Stimulated activated CD4-positive, alpha-beta T cell treated with anti-CD3 and anti-CD28 coated beads, TNF-alpha, amount 100 ng/mL, for 4 hours (primary cell): Measurements from ENCODE around the gene ZG16B.

Source experiments
- DNase-seq, 3 experiments: peaks; one replicate each; pipeline ENCODE4 v3.0.0-alpha.2; 2020; ENCODE audit warnings: low read depth in 3 of 3

The ZG16B gene

DNA sequence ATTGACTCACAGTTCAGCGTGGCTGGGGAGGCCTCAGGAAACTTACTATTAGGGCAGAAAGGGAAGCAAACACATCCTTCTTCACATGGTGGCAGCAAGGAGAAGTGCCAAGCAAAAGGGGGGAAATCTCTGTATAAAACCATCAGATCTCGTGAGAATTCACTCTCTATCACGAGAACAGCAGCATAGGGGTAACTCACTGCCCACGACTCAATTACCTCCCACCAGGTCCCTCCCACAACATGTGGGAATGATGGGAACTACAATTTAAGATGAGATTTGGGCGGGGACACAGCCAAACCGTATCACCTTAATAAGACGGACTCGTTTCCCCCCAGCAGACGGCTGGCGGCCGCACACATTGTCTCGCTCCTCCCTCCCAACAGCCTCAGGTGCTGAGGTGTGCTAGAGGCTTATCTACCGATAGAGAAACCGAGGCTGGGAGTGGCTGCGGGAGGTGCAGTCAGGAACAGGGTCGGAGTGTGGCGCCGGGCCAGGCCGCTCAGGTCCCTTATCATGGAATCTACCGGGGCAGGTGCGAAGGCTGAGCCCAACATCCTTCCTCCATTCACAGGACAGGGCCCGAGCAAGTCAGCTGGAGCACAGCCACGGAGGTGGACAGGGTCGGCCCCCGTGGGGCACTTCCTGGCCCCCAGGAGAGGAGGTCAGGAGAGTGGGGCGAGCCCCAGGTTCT lies 4.9 kb upstream of the ZG16B start:
- no peak for DNase-seq

DNA sequence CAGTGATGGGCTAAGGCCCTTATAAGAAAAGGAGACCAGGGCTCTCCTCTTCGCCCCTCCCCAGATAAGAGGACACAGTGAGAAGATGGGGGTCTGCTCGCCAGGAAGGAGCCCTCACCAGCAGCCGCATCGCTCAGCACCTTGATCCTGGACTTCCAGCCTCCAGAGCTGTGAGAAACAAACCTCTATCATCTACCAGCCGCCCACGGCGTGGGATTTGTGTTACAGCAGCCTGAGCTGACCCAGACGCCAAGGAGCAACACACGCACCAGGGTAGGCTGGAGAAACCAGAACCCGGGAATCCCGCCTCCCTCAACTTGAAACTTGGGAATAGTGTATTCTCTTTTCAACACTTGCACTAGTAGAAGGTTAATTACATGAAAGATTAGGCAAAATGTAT lies 4.2 kb upstream of the ZG16B start:
- no peak for DNase-seq

DNA sequence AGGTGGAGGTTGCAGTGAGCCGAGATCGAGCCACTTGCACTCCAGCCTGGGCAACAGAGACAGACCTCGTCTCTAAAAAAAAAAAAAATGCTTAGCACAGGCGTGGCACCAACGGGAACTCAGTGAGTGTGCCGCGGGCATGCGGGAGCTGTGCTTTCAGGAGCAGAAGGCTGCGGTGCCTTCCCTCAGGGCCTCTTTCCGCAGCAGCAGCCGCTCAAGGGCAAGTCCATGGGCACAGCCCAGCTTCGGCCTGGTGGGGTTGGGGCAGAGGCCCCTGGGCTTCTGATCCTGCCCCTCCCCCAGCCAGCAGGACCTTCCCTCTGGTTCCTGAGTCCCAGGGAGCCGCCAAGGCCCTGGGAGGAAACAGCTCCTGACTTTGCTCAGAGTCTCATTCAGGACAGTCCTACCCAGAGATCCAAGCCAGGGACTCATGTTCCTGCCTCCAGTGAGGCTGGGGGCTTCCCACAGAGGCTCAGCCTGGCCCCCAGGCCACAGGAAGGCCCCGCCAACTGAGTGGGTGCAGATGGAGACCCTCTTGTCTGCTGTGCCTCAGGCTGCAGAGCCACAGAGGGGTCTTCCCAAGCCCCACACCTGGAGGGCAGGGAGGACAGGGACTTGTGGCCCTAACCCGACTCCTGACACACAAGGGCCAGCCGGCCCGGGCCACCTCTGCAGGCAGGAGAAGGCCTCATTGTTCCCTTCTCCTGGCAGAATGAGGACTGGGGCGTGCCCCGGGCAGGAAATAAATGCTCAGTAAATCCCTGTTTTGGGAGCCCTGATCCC lies 3.3 kb upstream of the ZG16B start:
- no peak for DNase-seq

DNA sequence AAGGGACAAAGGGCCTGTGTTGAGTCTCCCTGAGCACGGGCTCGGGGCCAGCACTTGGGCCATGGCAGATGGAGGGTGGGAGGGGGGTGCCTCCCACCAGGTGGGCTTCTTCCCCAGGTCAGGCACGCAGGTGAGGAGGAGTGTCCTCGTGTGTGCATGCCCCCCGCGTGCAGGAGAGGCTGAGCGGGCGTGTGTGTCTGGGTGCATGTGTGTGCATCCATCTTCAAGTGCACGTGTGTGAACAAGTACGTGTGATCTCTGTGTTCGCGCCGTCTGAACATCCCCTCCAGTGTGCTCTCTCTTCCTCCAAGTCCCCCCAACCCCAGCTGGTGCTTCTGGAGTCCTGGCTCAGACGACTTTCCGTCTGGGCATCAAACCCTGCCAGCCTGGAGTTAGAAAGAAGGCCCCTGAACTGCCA lies 2.7 kb upstream of the ZG16B start:
- DNase-seq: no peak

DNA sequence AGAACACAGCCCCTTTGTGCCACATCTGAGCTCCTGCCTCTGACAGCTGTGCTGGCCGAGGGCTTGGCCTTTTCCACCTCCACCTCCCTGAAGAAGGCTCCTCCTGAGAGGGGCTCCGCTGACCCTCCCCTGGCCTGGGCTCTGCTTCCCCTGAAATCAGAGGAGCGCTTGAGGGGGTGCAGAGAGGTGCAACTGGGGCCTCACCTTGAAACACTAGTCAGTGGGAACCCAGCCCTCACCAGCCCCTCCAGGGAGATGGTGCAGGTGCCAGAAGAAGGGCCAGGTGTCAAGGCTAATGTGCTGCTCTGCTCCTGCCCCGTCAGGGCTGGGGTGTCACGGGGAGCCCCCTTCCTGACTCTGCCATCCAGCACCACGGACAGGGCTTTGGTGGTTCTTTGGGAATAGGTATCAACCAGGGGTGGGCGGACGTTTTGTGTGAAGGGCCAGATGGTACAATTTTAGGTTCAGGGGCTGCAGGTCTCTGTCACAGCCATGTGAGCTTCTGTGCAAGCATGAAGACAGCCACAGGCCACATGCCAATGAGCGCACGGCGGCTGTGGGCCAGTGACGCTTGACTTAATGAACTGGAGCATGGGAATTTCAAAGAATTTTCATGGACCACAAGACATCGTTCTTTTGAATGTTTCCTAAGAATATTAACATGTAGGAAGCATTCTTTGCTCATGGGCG lies 2.1 kb upstream of the ZG16B start:
- DNase-seq: no peak

DNA sequence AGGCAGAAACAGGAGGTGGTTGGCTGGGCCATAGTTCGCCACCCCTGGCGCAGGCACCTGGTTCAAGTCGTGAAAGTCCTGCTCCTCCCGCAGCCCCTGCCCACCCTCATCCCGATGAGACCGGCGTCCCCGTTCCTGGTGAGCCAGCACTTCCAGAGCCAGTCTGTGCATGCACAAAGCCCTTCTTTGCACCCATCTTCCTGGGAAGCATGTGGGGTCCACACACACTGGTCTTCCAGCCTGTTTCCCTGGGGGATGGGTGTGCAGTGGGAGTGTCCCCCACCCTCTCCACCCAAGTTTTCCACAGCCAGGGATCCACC lies 1.6 kb upstream of the ZG16B start:
- no peak for DNase-seq

DNA sequence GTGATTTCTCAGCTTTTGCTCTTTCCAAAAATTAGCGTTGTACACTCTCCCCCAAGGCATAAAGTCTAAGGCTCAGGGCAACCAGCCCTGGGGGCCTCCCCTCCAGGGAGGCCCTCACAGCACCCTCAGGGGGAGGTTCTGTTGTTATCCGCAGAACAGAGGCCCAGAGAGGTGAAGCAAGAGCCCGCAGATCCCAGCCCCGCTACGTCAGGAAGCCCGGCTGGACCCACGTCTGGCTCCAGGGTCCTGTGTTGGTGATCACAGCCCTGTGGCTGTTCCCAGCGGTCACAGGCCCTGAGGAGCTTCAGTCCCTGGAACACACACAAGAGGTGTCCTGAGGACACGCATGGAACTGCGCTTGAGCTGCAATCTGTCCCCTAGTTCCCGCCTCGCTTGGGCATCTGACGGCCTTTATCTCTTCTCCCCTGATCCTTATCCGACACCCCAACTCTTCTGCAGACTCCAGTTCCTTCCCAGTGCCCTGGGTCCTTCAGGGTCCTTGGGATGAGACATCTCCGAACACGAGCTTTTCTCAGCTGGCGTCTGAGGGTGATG lies 1.1 kb upstream of the ZG16B start:
- DNase-seq: no peak

DNA sequence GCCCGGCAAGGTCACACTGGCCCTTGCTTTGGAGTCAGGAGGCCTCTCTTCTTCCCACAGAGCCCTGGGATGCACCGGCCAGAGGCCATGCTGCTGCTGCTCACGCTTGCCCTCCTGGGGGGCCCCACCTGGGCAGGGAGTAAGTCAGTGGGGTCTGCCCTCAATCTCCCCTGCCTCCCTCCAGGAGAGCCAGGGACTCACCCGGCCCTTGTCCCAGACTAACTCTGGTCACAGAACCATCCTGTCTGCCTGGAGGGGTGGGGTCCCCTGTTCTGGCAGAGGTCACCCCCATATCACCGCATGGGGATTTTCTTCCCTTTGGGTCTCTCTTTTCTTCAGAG lies 222 bp downstream of the ZG16B start:
- DNase-seq: no peak

DNA sequence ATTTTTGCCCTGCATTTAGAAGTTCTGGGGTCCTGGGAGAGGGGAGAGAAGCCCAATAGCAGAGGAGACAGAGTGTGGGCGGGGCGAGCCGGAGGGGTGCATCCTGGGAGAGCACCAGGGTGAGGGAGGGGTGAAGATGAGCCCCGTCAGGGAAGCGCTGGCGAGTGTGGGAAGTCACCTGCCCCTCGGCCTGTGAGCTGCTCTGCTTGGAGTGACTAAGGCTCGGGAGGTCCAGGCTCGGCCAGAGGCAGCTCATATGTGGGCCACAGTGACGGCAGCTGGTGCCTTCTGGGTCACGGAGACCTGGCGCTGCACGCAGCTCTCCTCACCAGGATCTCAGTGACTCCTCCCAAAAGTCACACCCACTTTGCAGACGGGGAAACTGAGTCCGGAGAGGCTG lies 1.1 kb downstream of the ZG16B start:
- DNase-seq: no peak

DNA sequence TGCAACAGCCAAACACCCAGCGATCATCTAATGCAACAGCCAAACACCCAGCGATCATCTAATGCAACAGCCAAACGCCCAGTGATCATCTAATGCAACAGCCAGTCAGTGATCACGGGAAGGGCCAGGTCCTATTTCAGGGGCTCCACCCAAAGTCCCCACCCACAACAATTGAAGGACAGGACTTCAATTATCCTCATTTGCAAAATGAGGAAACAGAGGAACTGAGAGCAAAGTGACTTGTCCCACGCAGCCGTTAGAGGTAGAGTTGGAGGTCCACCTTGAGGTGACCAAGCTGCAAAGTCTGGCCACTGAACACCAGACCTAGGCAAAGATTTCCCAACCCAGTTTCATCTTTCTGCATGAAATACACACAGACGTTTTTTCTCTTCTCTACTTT lies 3.7 kb downstream of the ZG16B start:
- DNase-seq: no peak

DNA sequence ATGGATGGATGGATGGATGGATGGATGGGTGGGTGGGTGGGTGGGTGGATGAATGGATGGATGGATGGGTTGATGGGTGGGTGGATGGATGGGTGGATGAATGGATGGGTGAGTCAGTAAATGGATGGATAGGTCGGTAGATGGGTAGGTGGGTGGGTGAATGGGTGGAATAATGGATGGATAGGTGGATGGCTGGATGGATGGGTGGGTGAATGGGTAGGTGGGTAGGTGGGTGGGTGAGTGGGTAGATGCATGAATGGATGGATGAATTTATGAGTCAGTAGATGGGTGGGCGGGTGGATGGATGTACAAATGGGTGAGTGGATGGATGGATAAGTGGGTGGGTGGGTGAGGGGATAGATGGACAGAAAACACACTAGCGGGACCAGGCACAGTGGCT lies 4.9 kb downstream of the ZG16B start:
- no peak for DNase-seq

DNA sequence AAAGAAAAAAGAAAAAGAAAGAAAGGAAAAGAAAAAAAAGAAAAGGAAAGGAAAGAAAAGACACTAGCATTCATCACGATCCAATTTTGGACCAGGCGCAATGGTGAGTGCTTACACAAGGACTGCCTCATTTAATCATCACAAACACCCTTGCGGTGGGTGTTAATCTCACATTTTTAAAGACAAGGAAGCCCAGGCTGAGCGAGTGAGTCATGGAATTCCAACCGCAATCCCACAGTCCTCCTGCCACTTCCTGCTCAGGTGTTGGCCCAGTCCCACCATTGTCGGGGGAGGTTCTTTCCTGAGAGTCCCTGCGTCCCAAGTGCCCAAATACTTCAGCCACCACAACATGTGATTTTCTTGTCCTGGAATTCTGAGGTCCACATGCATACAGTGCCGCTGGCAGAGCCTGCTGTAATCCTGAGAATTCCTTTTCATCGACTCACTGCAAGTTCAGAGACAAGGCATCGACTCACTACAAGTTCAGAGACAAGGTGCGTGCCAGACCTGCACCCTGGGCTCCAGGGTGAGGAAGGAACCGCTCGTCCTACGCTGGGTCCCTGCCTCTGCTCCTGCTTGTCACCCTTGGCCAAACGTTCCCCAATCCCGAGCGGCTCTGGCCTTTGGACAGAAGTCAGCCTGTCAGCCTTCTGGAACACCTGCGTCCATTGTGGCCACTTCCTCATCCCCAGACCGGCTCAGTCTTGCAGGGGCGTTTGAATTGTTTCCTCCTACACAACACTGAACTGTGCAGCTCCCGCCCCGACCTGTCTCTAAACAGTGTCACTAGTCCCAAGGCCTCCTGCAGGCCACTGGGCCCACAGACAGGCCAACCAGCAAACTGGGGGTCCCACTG lies 5.8 kb downstream of the ZG16B start:
- no peak for DNase-seq

DNA sequence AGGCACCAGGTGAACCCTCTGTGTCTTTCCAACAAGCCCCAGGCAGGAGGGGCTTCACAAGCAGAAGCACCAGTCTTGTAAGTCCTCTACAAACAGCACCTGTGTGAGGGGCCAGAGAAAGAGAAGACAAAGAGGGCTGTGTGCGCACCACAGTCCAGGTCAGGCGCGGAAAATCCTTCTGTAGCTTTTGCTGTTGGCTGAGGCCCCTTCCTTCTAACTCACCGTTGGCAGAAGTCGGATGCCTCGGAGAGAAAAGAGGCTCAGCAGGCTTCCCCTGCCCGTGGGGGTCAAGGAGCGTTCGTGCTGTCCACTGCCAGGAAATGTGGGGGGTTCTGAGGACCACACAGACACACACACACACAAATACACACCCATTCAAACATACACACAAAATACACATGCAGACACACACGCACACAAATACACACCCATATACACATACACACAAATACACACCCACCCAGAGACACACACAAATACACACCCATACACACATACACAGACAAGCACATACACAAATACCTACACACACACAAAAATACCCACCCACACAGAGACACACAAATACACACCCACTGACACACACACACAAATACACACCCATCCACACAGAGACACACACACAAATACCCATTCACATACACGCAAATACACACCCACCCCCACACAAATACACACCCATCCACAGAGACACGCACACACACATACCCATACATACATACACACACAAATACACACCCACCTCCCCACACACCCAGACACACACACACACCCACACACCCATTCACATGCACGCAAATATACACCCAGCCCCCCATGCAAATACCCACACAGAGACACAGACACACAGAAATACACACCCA lies 6.8 kb downstream of the ZG16B start:
- no peak for DNase-seq

DNA sequence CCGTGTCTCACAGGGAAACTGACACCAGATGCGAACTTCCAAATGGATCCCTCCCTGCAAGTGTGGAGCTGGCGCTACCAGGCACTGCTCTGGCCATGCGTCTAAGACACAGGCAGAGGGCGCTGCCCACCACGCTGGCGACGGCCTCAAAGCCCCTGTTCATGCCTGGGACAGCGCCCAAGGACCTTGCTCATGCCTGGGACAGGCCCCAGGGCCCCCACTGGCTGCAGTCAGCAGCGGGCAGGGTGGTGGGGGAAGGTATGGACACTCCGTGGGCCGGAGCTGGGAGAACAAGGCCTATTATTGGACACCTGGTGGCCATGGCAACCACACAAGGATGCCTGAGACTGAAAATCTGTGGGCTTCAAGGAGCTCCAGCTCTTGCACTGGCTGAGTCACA lies 8.8 kb downstream of the ZG16B start:
- DNase-seq: peak; percentile 22 to 29 (median 23)

DNA sequence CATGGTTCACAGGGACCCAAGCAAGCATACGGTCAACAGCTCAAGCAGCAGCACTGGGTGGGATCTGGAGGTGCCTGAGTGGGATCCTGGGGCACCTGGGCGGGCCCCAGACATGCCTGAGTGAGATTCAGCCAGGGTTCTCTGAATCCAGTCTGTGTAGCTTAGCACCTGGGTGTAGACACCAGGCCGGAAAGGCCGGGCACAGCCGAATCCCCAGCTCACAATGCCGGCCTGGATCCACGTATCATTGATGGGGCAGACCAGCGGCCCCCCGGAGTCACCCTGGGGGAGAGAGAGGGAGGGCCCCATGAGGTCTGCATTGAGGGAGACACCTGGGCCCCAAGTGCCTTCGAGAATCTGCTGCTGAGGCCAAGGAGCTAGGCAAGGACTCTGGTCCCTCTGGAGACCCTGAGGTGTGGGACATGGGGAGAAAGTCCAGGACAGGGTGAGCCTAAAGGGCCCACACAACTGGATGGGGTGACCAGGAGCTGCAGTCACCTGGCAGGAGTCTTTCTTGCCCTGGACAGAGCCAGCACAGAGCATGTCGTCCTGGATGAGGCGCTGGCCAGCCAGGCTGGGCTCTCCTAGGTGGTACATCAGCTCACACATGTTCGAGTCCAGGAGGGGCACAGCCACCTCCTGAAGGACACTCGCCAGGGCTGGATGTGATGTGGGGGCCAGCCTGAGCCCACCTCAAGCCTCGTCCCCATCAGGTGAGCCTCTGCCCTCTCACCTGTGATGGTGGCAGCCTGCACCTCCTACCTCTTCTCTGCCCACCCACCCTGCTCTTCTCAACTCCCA lies 9.7 kb downstream of the ZG16B start:
- no peak for DNase-seq

DNA sequence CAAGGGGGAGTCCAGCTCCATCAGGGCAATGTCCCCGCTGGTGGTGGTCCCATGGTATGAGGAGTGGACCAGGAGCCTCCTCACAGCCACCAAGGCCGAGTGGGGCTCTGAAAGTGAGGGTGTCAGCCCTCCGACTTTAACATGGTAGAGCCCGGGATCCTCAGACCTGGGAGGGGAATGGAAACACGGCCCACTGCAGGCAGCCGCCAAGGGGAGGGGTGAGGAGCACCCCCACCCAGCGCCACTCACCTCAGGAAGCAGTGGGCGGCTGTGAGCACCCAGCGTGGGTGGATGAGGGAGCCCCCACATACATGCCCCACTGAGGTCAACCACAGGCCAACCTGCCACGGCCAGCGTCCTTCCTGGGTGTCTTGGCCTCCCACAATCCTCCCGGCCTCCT lies 10.8 kb downstream of the ZG16B start:
- DNase-seq: no peak

DNA sequence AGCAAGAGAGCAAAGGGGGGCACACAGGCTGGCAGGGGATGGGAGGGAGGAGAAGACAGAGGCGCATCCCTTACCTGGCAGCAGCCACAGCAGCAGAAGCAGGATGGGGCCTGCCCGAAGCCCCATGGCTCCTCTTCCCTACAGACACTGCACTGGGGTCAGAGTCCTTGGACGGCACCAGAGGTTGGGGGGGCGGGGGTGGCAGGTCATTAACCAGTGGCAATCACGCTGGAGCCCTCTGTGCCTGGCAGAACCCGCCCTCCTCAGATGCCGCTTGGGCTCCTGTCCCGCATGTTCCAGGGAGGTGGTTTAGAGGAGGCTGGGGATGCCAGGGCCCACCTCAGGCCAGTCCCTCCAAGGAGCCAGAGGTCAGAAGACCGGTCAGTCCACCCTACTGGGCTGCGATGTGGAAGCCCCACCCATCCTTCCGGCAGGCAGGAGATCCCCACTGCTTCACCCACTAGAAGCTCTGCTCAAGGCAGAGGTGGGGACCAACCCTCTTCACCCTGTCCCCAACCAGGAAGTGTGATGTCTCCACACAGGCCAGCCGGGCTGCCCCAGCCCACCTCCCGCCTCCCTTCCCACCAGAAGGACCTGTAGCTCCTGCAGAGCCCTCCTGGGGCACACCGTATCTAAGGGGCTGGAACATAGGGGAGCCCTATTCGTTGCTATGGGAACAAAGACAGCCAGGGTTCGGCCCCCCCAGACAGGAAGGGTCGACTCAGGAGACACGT lies 11.7 kb downstream of the ZG16B start:
- DNase-seq: no peak

DNA sequence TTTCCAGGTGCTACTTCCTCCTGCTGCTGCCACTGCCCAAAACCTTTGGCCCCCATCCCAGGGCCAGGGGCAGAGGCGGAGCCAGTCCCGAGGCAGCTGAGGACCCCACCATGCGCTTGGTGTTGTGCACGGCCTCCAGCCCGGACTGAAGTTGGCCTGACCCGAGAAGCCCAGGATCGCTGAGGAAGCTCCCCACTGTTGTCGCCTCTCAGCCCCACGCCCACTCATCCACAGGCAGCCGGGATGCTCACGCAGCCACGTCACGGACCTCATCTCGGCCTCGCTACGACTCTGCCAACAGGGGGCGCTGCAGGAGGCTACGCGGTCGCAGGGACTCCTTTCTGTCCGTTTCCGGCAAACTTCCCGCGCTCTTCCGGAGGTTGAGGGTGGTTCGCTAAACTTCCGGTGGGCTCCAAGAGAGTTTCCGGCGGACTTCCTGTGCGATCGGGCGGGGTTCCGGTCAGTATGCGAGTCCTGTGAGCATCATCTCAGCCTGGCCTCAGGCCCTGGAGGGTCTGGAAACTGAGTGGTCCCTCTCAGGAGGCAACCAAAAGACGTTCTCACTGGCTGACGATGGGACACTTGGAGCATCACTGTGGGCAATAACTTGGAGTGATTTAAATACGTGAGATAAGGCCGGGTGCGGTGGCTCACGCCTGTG lies 12.4 kb downstream of the ZG16B start:
- DNase-seq: peak; percentile 38 to 68 (median 39)

DNA sequence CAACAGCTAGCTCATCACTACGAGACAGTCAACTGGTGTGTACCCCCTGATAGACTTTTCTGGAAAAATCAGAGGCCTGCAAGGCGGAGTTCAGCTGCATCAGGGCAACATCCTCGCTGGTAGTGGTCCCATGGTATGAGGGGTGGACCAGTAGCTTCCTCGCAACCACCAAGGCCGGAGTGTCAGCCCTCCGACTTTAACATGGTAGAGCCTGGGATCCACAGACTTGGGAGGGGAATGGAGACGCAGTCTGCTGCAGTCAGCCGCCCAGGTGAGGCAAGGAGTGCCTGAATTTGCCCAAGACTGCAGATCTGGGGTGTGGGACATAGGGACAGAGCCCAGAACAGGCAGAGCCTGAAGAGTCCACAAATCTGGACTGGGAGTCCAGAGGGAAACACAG lies 13.4 kb downstream of the ZG16B start:
- no peak for DNase-seq
